Urinary bladder (tissue), 4 donors: Measurements from ENCODE around the gene TNXB. TPM values are rescaled to one million over a fixed set of nuclear protein-coding genes. Genes with fewer than 3 reads are reported as not detected.
"Not testable (repeated sequence)": the region's sequence is repeated elsewhere in the genome, so short reads cannot be mapped to it uniquely, and the experiment has no call there.

Experiments used
- DNase-seq: peaks from one replicate; pipeline ENCODE4 v3.0.0-alpha.2; 2015; ENCODE audit errors: extremely low spot score
- H3K27ac ChIP-seq: one replicate; pipeline ENCODE4 v1.5.1; 2013; ENCODE audit warnings: low read depth, mild to moderate bottlenecking, moderate library complexity
- H3K36me3 ChIP-seq: one replicate; pipeline ENCODE4 v1.6.1; 2013; ENCODE audit warnings: mild to moderate bottlenecking, moderate library complexity; ENCODE audit not compliant: insufficient read depth
- H3K4me1 ChIP-seq: one replicate; pipeline ENCODE4 v1.6.1; 2013; ENCODE audit warnings: mild to moderate bottlenecking, moderate library complexity; ENCODE audit not compliant: insufficient read depth
- H3K4me3 ChIP-seq: one replicate; pipeline ENCODE4 v1.5.1; 2013; ENCODE audit warnings: low read depth, low read length
- WGBS: extraction: QIAGEN DNeasy Blood & Tissue Kit; methylation state at CpG from one replicate; pipeline ENCODE4 v1.1.7; 2013; 5-methylcytosine and 5-hydroxymethylcytosine counted together
- polyA plus RNA-seq: library from polyadenylated mRNA; stranded (reverse); fragments of 200-250 nt; gene quantifications from one replicate; pipeline ENCODE4 v1.2.3, GENCODE V29; 2013
- total RNA-seq: library from RNA; depleted of rRNA; stranded (reverse); fragments of >200 nt; gene quantifications from one replicate; pipeline ENCODE4 v1.2.3, GENCODE V29; 2014
- donor health status: healthy with polysubstance abuse.
- donor health status: healthy.

TNXB gene
- total and polyA plus RNA-seq, 2 donors, result 93.5 to 171 TPM

- Histone ChIP-seq H3K27ac (no peak overlapping the region), H3K4me1 (no peaks in the 10 kb centered on the region), H3K4me3 (no peak overlapping the region), H3K36me3 (no peaks in the 10 kb centered on the region)
- no peak for DNase-seq
- 91% methylated on average over 14 of the region's 14 CpGs for WGBS
Observed at GRCh38 chr6:32064706-32065105, 44.4 kb downstream of the TNXB start.

GRCh38 chr6:32060966-32061655, 48.0 kb downstream of the TNXB start:
- Histone ChIP-seq H3K4me3 (no peak overlapping the region), H3K4me1 (no peaks in the 10 kb centered on the region), H3K36me3 (no peaks in the 10 kb centered on the region), H3K27ac (no peak overlapping the region)
- DNase-seq, result no peak
- WGBS, result 91% methylated on average over 27 of the region's 28 CpGs

GRCh38 chr6:32058511-32058963, 50.6 kb downstream of the TNXB start:
- Histone ChIP-seq H3K27ac (no peak overlapping the region), H3K4me1 (no peaks in the 10 kb centered on the region), H3K36me3 (no peaks in the 10 kb centered on the region), H3K4me3 (no peak overlapping the region)
- DNase-seq, result no peak
- 79% methylated on average over 11 of the region's 11 CpGs for WGBS

GRCh38 chr6:32057966-32058365, 51.2 kb downstream of the TNXB start:
- Histone ChIP-seq H3K27ac (no peak overlapping the region), H3K4me1 (no peaks in the 10 kb centered on the region), H3K36me3 (no peaks in the 10 kb centered on the region), H3K4me3 (no peak overlapping the region)
- no peak for DNase-seq
- 91% methylated on average over 17 of the region's 17 CpGs for WGBS

GRCh38 chr6:32056254-32056653, 52.9 kb downstream of the TNXB start:
- Histone ChIP-seq H3K4me1 (no peaks in the 10 kb centered on the region), H3K36me3 (no peaks in the 10 kb centered on the region), H3K27ac (no peak overlapping the region), H3K4me3 (no peak overlapping the region)
- WGBS, result 93% methylated on average over 7 of the region's 7 CpGs
- no peak for DNase-seq

GRCh38 chr6:32055756-32056155, 53.4 kb downstream of the TNXB start:
- not testable (repeated sequence) for H3K36me3 ChIP-seq, H3K4me3 ChIP-seq, H3K4me1 ChIP-seq, H3K27ac ChIP-seq, DNase-seq
- WGBS, result 89% methylated on average over 21 of the region's 21 CpGs

- not testable (repeated sequence) for DNase-seq, H3K4me3 ChIP-seq, H3K36me3 ChIP-seq, H3K4me1 ChIP-seq, H3K27ac ChIP-seq
- 89% methylated on average over 13 of the region's 13 CpGs for WGBS
Observed at GRCh38 chr6:32053314-32053713, 55.8 kb downstream of the TNXB start.

GRCh38 chr6:32052626-32053025, 56.5 kb downstream of the TNXB start:
- H3K36me3 ChIP-seq, H3K4me1 ChIP-seq, DNase-seq, H3K27ac ChIP-seq, H3K4me3 ChIP-seq: not testable (repeated sequence)
- WGBS, result 85% methylated on average over 20 of the region's 20 CpGs

GRCh38 chr6:32050562-32050961, 58.6 kb downstream of the TNXB start:
- WGBS, result 64% methylated on average over 5 of the region's 5 CpGs
- no peaks in the 10 kb centered on the region for H3K4me1 ChIP-seq
- H3K36me3 ChIP-seq, result no peaks in the 10 kb centered on the region
- H3K4me3 ChIP-seq, result no peak overlapping the region
- no peak for DNase-seq
- H3K27ac ChIP-seq, result no peak overlapping the region

GRCh38 chr6:32049736-32050135, 59.4 kb downstream of the TNXB start:
- 93% methylated on average over 9 of the region's 11 CpGs for WGBS
- not testable (repeated sequence) for H3K36me3 ChIP-seq, H3K4me3 ChIP-seq, H3K4me1 ChIP-seq, DNase-seq, H3K27ac ChIP-seq

GRCh38 chr6:32049149-32049548, 60.0 kb downstream of the TNXB start:
- not testable (repeated sequence) for H3K36me3 ChIP-seq, DNase-seq, H3K4me1 ChIP-seq, H3K4me3 ChIP-seq, H3K27ac ChIP-seq
- 93% methylated on average over 21 of the region's 21 CpGs for WGBS

- H3K36me3 ChIP-seq, result no peaks in the 10 kb centered on the region
- no peak overlapping the region for H3K27ac ChIP-seq
- no peaks in the 10 kb centered on the region for H3K4me1 ChIP-seq
- no peak for DNase-seq
- 58% methylated on average over 42 of the region's 42 CpGs for WGBS
- H3K4me3 ChIP-seq, result no peak overlapping the region
Observed at GRCh38 chr6:32047855-32048766, 61.0 kb downstream of the TNXB start.

- no peak overlapping the region for H3K4me3 ChIP-seq
- no peak overlapping the region for H3K27ac ChIP-seq
- 75% methylated on average over 6 of the region's 6 CpGs for WGBS
Observed at GRCh38 chr6:32047539-32047854, 61.6 kb downstream of the TNXB start.

GRCh38 chr6:32047084-32047478, 62.1 kb downstream of the TNXB start:
- Histone ChIP-seq H3K36me3 (no peaks in the 10 kb centered on the region), H3K4me3 (no peak overlapping the region)
- 40% methylated on average over 11 of the region's 11 CpGs for WGBS

More at GRCh38 chr6:32047539-32047854, 61.6 kb downstream of the TNXB start:
- no peak for DNase-seq
- Histone ChIP-seq H3K4me1 (no peaks in the 10 kb centered on the region), H3K36me3 (no peaks in the 10 kb centered on the region)

More at GRCh38 chr6:32047084-32047478, 62.1 kb downstream of the TNXB start:
- DNase-seq, result no peak
- no peaks in the 10 kb centered on the region for H3K4me1 ChIP-seq
- no peak overlapping the region for H3K27ac ChIP-seq
